Neural crest cell (in vitro differentiated cells): ENCODE measurements around the gene CD300H. TPM values are rescaled to one million over a fixed set of nuclear protein-coding genes. Genes with fewer than 3 reads are reported as not detected.

Source experiments
- DNase-seq: peaks from one replicate; pipeline ENCODE4 v3.0.0; 2021; ENCODE audit warnings: low read depth, mixed read lengths, low spot score
- H3K27ac Mint-ChIP-seq: one replicate; pipeline ENCODE4 v1.8.0; 2021; ENCODE audit warnings: mild to moderate bottlenecking, mixed read lengths; ENCODE audit not compliant: unreplicated experiment
- H3K27me3 Mint-ChIP-seq: 2 replicates; pipeline ENCODE4 v1.8.0; 2021; ENCODE audit warnings: low read depth, mild to moderate bottlenecking, mixed read lengths
- H3K36me3 Mint-ChIP-seq: 2 replicates; pipeline ENCODE4 v1.8.0; 2021; ENCODE audit warnings: low read depth, mild to moderate bottlenecking, mixed read lengths
- H3K4me1 Mint-ChIP-seq: 2 replicates; pipeline ENCODE4 v1.8.0; 2021; ENCODE audit warnings: mixed read lengths
- H3K4me3 Mint-ChIP-seq: one replicate; pipeline ENCODE4 v1.8.0; 2021; ENCODE audit warnings: mild to moderate bottlenecking, mixed read lengths
- H3K9me3 Mint-ChIP-seq: 2 replicates; pipeline ENCODE4 v1.8.0; 2021; ENCODE audit warnings: mixed read lengths
- total RNA-seq: library from RNA; stranded (reverse); gene quantifications from 2 replicates; pipeline ENCODE4 v1.2.1, GENCODE V29; 2021
- TF ChIP-seq, protein P1 (sequence below): fragments of 200-600 bp; sonication (generic); conservative IDR thresholded peaks from 2 replicates; pipeline ENCODE4 v1.5.0; 2021; ENCODE audit warnings: antibody characterized with exemption, mild to moderate bottlenecking

CD300H gene
- total RNA-seq, 1 donor from 2014 or later = not detected

- DNase-seq = no peak
- Mint-ChIP-seq H3K27ac (peak overlapping the region; percentile 57), H3K36me3 (no peaks in the 10 kb centered on the region), H3K27me3 (peaks cover 18% of the 10 kb centered on the region), H3K4me1 (peaks cover 6% of the 10 kb centered on the region), H3K9me3 (no peaks in the 10 kb centered on the region), H3K4me3 (no peak overlapping the region)
- TF ChIP-seq, protein P1, sequence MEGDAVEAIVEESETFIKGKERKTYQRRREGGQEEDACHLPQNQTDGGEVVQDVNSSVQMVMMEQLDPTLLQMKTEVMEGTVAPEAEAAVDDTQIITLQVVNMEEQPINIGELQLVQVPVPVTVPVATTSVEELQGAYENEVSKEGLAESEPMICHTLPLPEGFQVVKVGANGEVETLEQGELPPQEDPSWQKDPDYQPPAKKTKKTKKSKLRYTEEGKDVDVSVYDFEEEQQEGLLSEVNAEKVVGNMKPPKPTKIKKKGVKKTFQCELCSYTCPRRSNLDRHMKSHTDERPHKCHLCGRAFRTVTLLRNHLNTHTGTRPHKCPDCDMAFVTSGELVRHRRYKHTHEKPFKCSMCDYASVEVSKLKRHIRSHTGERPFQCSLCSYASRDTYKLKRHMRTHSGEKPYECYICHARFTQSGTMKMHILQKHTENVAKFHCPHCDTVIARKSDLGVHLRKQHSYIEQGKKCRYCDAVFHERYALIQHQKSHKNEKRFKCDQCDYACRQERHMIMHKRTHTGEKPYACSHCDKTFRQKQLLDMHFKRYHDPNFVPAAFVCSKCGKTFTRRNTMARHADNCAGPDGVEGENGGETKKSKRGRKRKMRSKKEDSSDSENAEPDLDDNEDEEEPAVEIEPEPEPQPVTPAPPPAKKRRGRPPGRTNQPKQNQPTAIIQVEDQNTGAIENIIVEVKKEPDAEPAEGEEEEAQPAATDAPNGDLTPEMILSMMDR = no peak
These were observed 12.4 kb downstream of the CD300H start for GRCh38 chr17:74554909-74555308.

GRCh38 chr17:74552037-74552436 lies 15.3 kb downstream of the CD300H start:
- no peak for DNase-seq
- Mint-ChIP-seq H3K4me1 (peaks cover 6% of the 10 kb centered on the region), H3K9me3 (no peaks in the 10 kb centered on the region), H3K27me3 (peaks cover 7% of the 10 kb centered on the region), H3K27ac (peak overlapping the region; percentile 85), H3K36me3 (no peaks in the 10 kb centered on the region), H3K4me3 (no peak overlapping the region)
- TF ChIP-seq, protein P1 = no peak

GRCh38 chr17:74550602-74551001 lies 16.7 kb downstream of the CD300H start:
- Mint-ChIP-seq H3K36me3 (no peaks in the 10 kb centered on the region), H3K27ac (no peak overlapping the region), H3K4me3 (no peak overlapping the region), H3K4me1 (peaks cover 6% of the 10 kb centered on the region), H3K9me3 (no peaks in the 10 kb centered on the region), H3K27me3 (peaks cover 3% of the 10 kb centered on the region)
- TF ChIP-seq, protein P1 = no peak
- DNase-seq = no peak

- no peaks in the 10 kb centered on the region for H3K36me3 Mint-ChIP-seq
These were observed 18.0 kb downstream of the CD300H start for GRCh38 chr17:74549343-74549742.

GRCh38 chr17:74547736-74548135 lies 19.6 kb downstream of the CD300H start:
- TF ChIP-seq, protein P1 = no peak
- no peak for DNase-seq

More at GRCh38 chr17:74549343-74549742, 18.0 kb downstream of the CD300H start:
- H3K4me1 Mint-ChIP-seq = peaks cover 16% of the 10 kb centered on the region
- DNase-seq = no peak
- no peaks in the 10 kb centered on the region for H3K9me3 Mint-ChIP-seq
- no peak overlapping the region for H3K4me3 Mint-ChIP-seq
- peaks cover 1% of the 10 kb centered on the region for H3K27me3 Mint-ChIP-seq
- H3K27ac Mint-ChIP-seq = no peak overlapping the region
- TF ChIP-seq, protein P1 = no peak

GRCh38 chr17:74547264-74547663 lies 20.0 kb downstream of the CD300H start:
- Mint-ChIP-seq H3K9me3 (no peaks in the 10 kb centered on the region), H3K4me3 (no peak overlapping the region)
- no peak for DNase-seq

More at GRCh38 chr17:74547736-74548135, 19.6 kb downstream of the CD300H start:
- no peak overlapping the region for H3K4me3 Mint-ChIP-seq
- H3K4me1 Mint-ChIP-seq = peaks cover 16% of the 10 kb centered on the region
- no peak overlapping the region for H3K27ac Mint-ChIP-seq
- no peaks in the 10 kb centered on the region for H3K9me3 Mint-ChIP-seq
- no peaks in the 10 kb centered on the region for H3K27me3 Mint-ChIP-seq
- no peaks in the 10 kb centered on the region for H3K36me3 Mint-ChIP-seq

More at GRCh38 chr17:74547264-74547663, 20.0 kb downstream of the CD300H start:
- Mint-ChIP-seq H3K27me3 (peaks cover 2% of the 10 kb centered on the region), H3K36me3 (no peaks in the 10 kb centered on the region), H3K4me1 (peaks cover 16% of the 10 kb centered on the region), H3K27ac (no peak overlapping the region)
- TF ChIP-seq, protein P1 = no peak
